A673 (cell line): ENCODE results near the gene IFNGR2. TPM values are rescaled to one million over a fixed set of nuclear protein-coding genes. Genes with fewer than 3 reads are reported as not detected.

Experiments
- total RNA-seq: library from RNA; stranded (reverse); gene quantifications from 2 replicates; pipeline ENCODE4 v1.2.3, GENCODE V29; 2021

The IFNGR2 gene
- total RNA-seq, 1 experiment from 2014 or later = 48.9 TPM

Other genes with a start within 250 kb of the IFNGR2 start
- gene IFNAR2, start 173.5 kb upstream of the IFNGR2 start, total RNA-seq = 21.5 and 28.2 TPM in 2 replicates
- 11.1 and 12.7 TPM in 2 replicates for gene IL10RB, start 137.0 kb upstream of the IFNGR2 start, total RNA-seq
- 32.4 and 38.1 TPM in 2 replicates for gene IFNAR1, start 78.4 kb upstream of the IFNGR2 start, total RNA-seq
- gene TMEM50B, start 76.6 kb downstream of the IFNGR2 start, total RNA-seq = 18.9 and 19.1 TPM in 2 replicates
- 1.7 and 2.1 TPM in 2 replicates for gene DNAJC28, start 88.3 kb downstream of the IFNGR2 start, total RNA-seq
- 205 and 210 TPM in 2 replicates for gene GART, start 138.7 kb downstream of the IFNGR2 start, total RNA-seq
- 322 and 328 TPM in 2 replicates for gene SON, start 139.6 kb downstream of the IFNGR2 start, total RNA-seq
- 42.6 and 48.5 TPM in 2 replicates for gene DONSON, start 185.3 kb downstream of the IFNGR2 start, total RNA-seq
- 46.6 and 55.7 TPM in 2 replicates for gene CRYZL1, start 238.3 kb downstream of the IFNGR2 start, total RNA-seq
- 54.2 and 57.2 TPM in 2 replicates for gene ITSN1, start 239.1 kb downstream of the IFNGR2 start, total RNA-seq